Aorta (tissue), 5 donors: ENCODE measurements around the gene ADGRL1. TPM values are rescaled to one million over a fixed set of nuclear protein-coding genes. Genes with fewer than 3 reads are reported as not detected.

ENCODE experiments used
- ATAC-seq: fragments of 200-7000 bp; cut with Tn5 transposase; one replicate; pipeline ENCODE4 v1.9.1; 2022; ENCODE audit warnings: moderate library complexity; ENCODE audit not compliant: low FRiP score
- DNase-seq, 2 donors: peaks; one replicate each; pipeline ENCODE4 v3.0.0-alpha.2; 2020
- H3K27ac ChIP-seq, 2 donors: one replicate each; pipeline ENCODE4 v1.5.1; 2013; ENCODE audit warnings: low read length in 2 of 2, mild to moderate bottlenecking in 2 of 2, moderate library complexity in 2 of 2, control low read depth in 1 of 2, inconsistent platforms in 1 of 2, low read depth in 1 of 2
- H3K27me3 ChIP-seq, 2 donors: one replicate each; pipeline ENCODE4 v1.6.1; 2013; ENCODE audit warnings: control low read depth in 1 of 2, low read length in 1 of 2, mild to moderate bottlenecking in 1 of 2, moderate library complexity in 1 of 2; ENCODE audit not compliant: insufficient read depth in 2 of 2, control insufficient read depth in 1 of 2
- H3K36me3 ChIP-seq, 2 donors: one replicate each; pipeline ENCODE4 v1.6.1; 2013; ENCODE audit warnings: control low read depth in 1 of 2, low read length in 1 of 2, mild to moderate bottlenecking in 1 of 2; ENCODE audit not compliant: insufficient read depth in 2 of 2, control insufficient read depth in 1 of 2
- H3K4me1 ChIP-seq, 2 donors: one replicate each; pipeline ENCODE4 v1.6.1; 2013; ENCODE audit warnings: low read length in 2 of 2, control low read depth in 1 of 2, mild to moderate bottlenecking in 1 of 2, moderate library complexity in 1 of 2; ENCODE audit not compliant: insufficient read depth in 2 of 2, control insufficient read depth in 1 of 2
- H3K4me3 ChIP-seq, 2 donors: one replicate each; pipeline ENCODE4 v1.5.1; 2013; ENCODE audit warnings: low read length in 2 of 2, control low read depth in 1 of 2, mild to moderate bottlenecking in 1 of 2
- H3K9me3 ChIP-seq: one replicate; pipeline ENCODE4 v1.6.1; 2013; ENCODE audit warnings: mild to moderate bottlenecking, low read length; ENCODE audit not compliant: control insufficient read depth
- WGBS, 2 donors: extraction: QIAGEN DNeasy Blood & Tissue Kit; methylation state at CpG; one replicate each; pipeline ENCODE4 v1.1.7; 2013; 5-methylcytosine and 5-hydroxymethylcytosine counted together
- intact Hi-C, 2 donors: fragments of 100-400 bp; cut with DNase I; formaldehyde crosslinking; loops; one replicate each; pipeline versions ENCODE4 v1.14.2 to v1.15.0; 2022
- polyA plus RNA-seq, 2 donors: library from polyadenylated mRNA; stranded (reverse); fragments of 200-250 nt; gene quantifications; one replicate each; pipeline ENCODE4 v1.2.3, GENCODE V29; 2013
- total RNA-seq, 2 donors: library from RNA; stranded (reverse); fragmentation: NEBNext Ultra II Directional; extraction: Animal tissue kit (Norgen Biotek cat#: 25700); gene quantifications; one replicate each; pipeline ENCODE4 v1.2.1, GENCODE V29; 2021
- donor health status: healthy with polysubstance abuse.
- donor health status: Bipolar disorder and iron deficiency.
- donor health status: DM: no; HTN: no; CAD: no.
- donor health status: DM: no; HTN: no; CAD: no.
- donor health status: DM: yes; HTN: yes; CAD: no.

Gene ADGRL1
- total and polyA plus RNA-seq, 4 donors: 5.3 to 26.3 (median 8.7) TPM

DNA sequence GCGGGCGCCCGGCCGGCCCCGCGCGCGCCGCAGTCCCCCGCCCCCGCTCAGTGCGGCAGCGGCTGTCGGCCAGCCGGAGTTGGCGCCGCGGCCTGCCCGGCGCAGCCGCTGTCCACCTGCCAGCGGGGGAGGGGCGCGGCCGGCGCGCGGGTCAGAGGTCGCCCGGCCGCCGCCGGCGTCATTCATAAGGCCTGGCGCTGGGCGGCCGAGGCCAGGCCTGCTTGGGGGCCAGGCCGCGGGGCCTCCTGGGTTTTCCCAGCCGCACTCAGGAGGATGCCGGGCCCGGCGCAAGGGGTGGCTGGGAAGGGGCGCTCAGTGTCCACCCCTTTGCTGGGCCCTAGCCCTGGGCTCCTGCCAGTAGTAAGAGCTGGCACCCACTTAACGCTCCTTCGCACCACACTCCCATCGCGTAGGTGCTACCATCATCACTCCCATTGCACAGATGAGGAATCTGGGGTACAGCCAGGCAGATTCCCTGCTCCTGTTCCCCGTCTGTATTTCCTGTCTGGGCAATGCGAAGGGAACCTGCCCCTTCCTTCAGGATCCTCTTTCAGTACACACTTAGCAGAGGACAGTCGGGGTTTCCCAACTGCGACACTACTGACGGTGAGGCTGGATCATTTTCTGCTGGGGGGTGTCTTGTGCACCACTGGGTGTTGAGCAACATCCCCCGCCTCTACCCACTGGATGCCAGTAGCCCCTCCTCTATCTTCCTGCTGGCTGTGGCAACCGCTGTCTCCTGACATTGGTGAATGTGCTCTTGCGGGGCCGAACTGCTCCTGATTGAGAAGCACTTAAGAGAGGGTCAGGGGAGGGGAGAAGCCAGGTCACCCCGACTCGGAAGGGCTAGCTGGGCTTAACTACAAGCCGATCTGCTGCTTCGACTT, 87.6 kb downstream of the ADGRL1 start:
- intact Hi-C loops: loop anchor here (5.0 kb wide), 1 partner anchor 36 kb away; no protein-coding TSS in a partner anchor
- Histone ChIP-seq H3K27me3 (no peaks in the 10 kb centered on the region), H3K4me1 (no peaks in the 10 kb centered on the region), H3K27ac (peak overlapping the region; percentile 94 to 97), H3K9me3 (no peaks in the 10 kb centered on the region), H3K4me3 (peak overlapping the region in 1 of 2 donors; percentile 0), H3K36me3 (no peaks in the 10 kb centered on the region)
- DNase-seq: peak; percentile 89 to 91
- ATAC-seq: peak; percentile 83
- WGBS, 2 donors: 4 to 6% methylated on average over 50 to 61 of the region's 61 CpGs

- 0% methylated on average over 65 to 67 of the region's 67 CpGs for WGBS, 2 donors
- H3K27me3 ChIP-seq: no peaks in the 10 kb centered on the region
- intact Hi-C loops: loop anchor here (5.0 kb wide), 1 partner anchor 35 kb away; no protein-coding TSS in a partner anchor
- peak within 1 kb of the TSS; percentile 94 to 97 for H3K27ac ChIP-seq
- peak; percentile 96 for ATAC-seq
- H3K4me1 ChIP-seq: no peaks in the 10 kb centered on the region
- H3K36me3 ChIP-seq: no peaks in the 10 kb centered on the region
- DNase-seq: peak; percentile 99 to 100
- peak within 1 kb of the TSS; percentile 81 to 94 for H3K4me3 ChIP-seq
- no peaks in the 10 kb centered on the region for H3K9me3 ChIP-seq
Measured at GRCh38 chr19:14117668-14118164, 88.3 kb downstream of the ADGRL1 start, which contains the start of gene PRKACA. Gene PRKACA (minus strand): TSS chr19:14117762. CDS start chr19:14117547, 215 bp downstream.

DNA sequence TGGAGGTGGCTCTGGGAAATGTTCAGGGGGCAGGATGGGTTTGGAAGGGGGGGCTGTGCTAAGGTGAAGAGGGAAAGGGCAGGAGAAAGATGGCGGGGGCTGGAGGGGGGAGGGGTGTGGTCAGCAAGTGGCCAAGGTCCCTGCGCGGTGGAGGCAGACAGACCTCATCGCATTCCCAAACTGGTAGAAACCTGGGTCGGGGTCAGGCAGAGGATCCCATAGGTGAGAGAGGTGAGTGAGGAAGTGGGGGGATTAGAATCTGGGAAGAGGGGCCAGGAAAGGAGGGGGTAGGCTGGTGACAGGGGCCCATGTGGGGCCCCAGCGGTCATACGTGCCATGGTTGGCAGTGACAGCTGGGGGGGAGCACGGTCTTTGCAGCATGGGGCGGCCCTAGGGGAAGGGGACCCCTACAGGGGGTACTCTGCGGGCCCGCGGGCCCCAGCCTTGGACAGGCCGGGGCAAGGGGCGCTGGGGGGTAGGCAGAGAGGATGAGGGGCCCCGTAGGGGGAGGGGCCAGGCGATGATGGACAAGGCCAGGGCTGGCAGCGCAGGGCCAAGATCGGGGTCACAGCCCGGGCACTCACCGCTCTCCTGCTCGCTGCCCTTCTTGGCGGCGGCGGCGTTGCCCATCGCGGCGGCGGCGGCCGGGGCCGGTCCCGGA, 88.9 kb downstream of the ADGRL1 start:
- 1 to 3% methylated on average over 11 to 33 of the region's 33 CpGs for WGBS, 2 donors
- ATAC-seq (no peak), DNase-seq (peak; percentile 68 to 83)
- Histone ChIP-seq H3K9me3 (no peaks in the 10 kb centered on the region), H3K4me3 (peak overlapping the region; percentile 81 to 94), H3K27ac (peak overlapping the region; percentile 39 to 80), H3K36me3 (no peaks in the 10 kb centered on the region), H3K4me1 (no peaks in the 10 kb centered on the region), H3K27me3 (no peaks in the 10 kb centered on the region)
- intact Hi-C loops: loop anchor here (5.0 kb wide), 1 partner anchor 35 kb away; no protein-coding TSS in a partner anchor

DNA sequence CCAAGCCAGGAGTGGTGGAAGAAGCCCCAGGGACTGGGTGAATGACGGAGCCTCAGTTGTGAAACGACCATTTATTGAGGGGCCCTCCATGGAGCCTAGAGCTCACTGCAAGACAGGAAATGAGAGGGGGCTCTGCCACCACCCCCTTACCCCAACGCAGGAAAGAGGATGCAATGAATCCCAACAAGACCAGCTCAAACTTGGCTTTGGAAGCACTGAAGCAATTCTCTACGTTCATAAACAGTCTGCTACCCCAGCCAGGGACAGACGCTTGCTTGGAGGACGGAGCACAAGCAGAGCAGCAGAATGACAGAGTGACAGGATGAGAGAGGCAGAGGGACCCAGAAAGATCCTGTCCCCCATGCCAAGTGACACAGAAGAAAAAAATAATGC, 89.4 kb downstream of the ADGRL1 start:
- Histone ChIP-seq H3K27me3 (no peaks in the 10 kb centered on the region), H3K9me3 (no peaks in the 10 kb centered on the region), H3K4me1 (no peaks in the 10 kb centered on the region), H3K36me3 (no peaks in the 10 kb centered on the region), H3K27ac (peak overlapping the region in 1 of 2 donors; percentile 80), H3K4me3 (peak overlapping the region; percentile 81 to 94)
- WGBS, 2 donors: 1 to 2% methylated on average over 6 of the region's 6 CpGs
- DNase-seq (no peak), ATAC-seq (no peak)
- intact Hi-C loops: loop anchor here (5.0 kb wide), 1 partner anchor 34 kb away; no protein-coding TSS in a partner anchor

DNA sequence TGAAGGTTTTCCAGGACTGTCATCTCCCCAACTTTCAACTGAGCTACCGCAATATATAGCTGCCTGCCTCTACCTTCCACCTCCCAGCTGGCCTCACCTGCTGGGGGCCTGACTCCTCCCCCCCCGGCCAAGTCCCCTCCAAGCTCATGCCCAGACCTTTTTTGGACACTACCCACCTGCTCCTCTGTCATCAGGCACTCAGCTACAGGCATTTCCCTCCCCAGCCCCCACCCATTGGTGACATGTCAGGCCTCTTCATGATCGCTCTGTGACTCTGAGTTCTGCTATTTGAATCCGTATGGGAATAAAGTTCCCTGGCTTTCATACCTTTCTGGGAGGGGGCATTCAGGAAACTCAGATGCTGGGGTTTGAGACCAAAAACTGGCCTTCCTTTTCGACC, 90.2 kb downstream of the ADGRL1 start:
- H3K9me3 ChIP-seq: no peaks in the 10 kb centered on the region
- peak overlapping the region in 1 of 2 donors; percentile 81 for H3K4me3 ChIP-seq
- no peaks in the 10 kb centered on the region for H3K4me1 ChIP-seq
- H3K27me3 ChIP-seq: no peaks in the 10 kb centered on the region
- 36 to 41% methylated on average over 5 of the region's 5 CpGs for WGBS, 2 donors
- DNase-seq: no peak
- no peaks in the 10 kb centered on the region for H3K36me3 ChIP-seq
- no peak overlapping the region for H3K27ac ChIP-seq
- intact Hi-C loops: loop anchor here (2.0 to 5.0 kb wide), 2 partner anchors 19 to 33 kb away; no protein-coding TSS in a partner anchor
- no peak for ATAC-seq

- peak; percentile 78 to 82 for DNase-seq
- Histone ChIP-seq H3K9me3 (no peaks in the 10 kb centered on the region), H3K27me3 (no peaks in the 10 kb centered on the region), H3K27ac (peak overlapping the region in 1 of 2 donors; percentile 36), H3K4me1 (no peaks in the 10 kb centered on the region), H3K36me3 (no peaks in the 10 kb centered on the region), H3K4me3 (no peak overlapping the region)
- intact Hi-C loops: loop anchor here (2.0 to 5.0 kb wide), 2 partner anchors 18 to 33 kb away; no protein-coding TSS in a partner anchor
- no peak for ATAC-seq
- WGBS, 2 donors: 44 to 45% methylated on average over 9 of the region's 9 CpGs
Measured at GRCh38 chr19:14114854-14115253, 91.1 kb downstream of the ADGRL1 start.

- Histone ChIP-seq H3K36me3 (no peaks in the 10 kb centered on the region), H3K9me3 (no peaks in the 10 kb centered on the region), H3K27ac (peak overlapping the region in 1 of 2 donors; percentile 36), H3K4me3 (no peak overlapping the region), H3K27me3 (no peaks in the 10 kb centered on the region), H3K4me1 (no peaks in the 10 kb centered on the region)
- no peak for DNase-seq
- no peak for ATAC-seq
- intact Hi-C loops: loop anchor here in 1 of 2 donors (2.0 kb wide), 1 partner anchor 18 kb away; no protein-coding TSS in a partner anchor
- 70 to 75% methylated on average over 7 of the region's 7 CpGs for WGBS, 2 donors
Measured at GRCh38 chr19:14114439-14114838, 91.5 kb downstream of the ADGRL1 start.

DNA sequence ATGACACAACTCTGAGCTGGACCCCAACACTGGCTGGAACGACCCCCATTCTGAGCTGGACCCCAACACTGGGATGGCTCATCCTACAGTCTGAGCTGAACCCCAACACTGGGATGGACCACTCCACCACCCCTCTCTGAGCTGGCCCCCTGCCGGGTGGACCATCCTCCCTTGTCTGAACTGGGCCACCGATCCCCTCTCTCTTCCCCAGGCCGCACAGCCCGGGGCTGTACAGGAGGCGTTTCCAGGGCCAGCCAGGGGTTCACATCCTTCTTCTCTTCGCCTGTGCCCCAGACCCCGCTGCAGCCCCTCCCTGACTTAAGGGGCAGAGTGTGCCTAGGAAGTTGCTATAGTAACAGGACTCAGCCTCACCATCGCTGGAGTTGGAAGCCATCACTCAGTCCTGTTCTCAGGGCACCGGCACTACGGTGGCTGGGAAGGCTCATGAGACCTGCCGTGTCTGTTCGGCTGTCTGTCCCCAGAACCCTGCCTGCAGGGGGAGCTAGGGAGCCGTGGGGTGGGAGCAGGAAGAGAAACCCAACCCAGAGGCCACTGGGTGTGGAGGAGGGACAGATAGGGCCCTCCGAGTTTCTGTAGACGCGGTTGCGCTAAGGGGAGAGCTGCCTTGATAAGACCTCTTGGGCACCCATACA, 92.1 kb downstream of the ADGRL1 start:
- no peaks in the 10 kb centered on the region for H3K4me1 ChIP-seq
- no peaks in the 10 kb centered on the region for H3K9me3 ChIP-seq
- DNase-seq: peak in 1 of 2 donors; percentile 60
- H3K27ac ChIP-seq: peak overlapping the region; percentile 61 to 87
- intact Hi-C loops: loop anchor here in 1 of 2 donors (2.0 kb wide), 1 partner anchor 17 kb away; no protein-coding TSS in a partner anchor
- H3K27me3 ChIP-seq: no peaks in the 10 kb centered on the region
- no peak overlapping the region for H3K4me3 ChIP-seq
- ATAC-seq: no peak
- WGBS, 2 donors: 71 to 74% methylated on average over 18 of the region's 18 CpGs
- no peaks in the 10 kb centered on the region for H3K36me3 ChIP-seq
